NCI-H1436 treated with DMSO at 0.1 percent for 48 hours (cell line): ENCODE measurements around the gene ARHGAP25.

Experiments
- DNase-seq: peaks from one replicate; lab custom pipeline; 2025; lab: John Stamatoyannopoulos, UW

ARHGAP25 gene, protein sequence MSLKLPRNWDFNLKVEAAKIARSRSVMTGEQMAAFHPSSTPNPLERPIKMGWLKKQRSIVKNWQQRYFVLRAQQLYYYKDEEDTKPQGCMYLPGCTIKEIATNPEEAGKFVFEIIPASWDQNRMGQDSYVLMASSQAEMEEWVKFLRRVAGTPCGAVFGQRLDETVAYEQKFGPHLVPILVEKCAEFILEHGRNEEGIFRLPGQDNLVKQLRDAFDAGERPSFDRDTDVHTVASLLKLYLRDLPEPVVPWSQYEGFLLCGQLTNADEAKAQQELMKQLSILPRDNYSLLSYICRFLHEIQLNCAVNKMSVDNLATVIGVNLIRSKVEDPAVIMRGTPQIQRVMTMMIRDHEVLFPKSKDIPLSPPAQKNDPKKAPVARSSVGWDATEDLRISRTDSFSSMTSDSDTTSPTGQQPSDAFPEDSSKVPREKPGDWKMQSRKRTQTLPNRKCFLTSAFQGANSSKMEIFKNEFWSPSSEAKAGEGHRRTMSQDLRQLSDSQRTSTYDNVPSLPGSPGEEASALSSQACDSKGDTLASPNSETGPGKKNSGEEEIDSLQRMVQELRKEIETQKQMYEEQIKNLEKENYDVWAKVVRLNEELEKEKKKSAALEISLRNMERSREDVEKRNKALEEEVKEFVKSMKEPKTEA

DNA sequence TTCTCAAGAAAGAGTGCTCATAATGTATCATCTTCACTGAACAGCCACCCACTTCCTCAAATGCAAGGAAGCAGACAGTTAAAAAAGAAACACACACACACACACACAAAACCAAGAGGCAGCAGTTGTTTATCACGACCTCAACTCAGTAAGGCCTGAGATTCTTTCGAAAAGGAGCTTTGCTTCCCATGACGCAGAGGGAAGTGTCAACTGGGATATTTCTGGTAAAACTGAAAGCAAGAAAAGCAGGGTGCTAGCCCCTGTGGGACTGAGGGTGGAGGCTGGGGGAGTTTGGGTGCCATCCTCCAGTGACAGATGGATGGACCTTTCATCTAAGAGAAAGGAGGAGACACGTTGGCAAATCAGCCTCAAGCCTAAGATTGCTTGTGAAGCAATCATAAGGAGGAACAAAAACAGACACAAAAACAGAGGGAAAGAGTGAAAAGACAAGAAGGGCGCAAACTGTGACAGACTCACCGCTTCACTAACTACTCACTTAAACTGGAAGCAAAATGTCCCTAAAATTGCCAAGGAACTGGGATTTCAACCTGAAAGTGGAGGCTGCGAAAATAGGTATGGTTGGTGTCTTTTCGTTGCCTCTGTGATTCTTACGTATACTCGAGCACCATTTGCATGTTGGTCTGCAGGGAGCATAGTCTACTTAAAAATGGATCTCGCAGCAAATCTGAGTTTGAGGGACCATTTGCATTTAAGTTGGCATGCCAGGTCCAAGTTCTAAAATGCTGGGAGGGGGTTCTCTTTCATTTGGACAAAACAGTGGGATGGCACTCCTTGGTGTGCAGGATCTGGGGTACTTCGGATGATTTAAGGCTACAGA is at the start of gene ARHGAP25:
Gene ARHGAP25 (plus strand): TSS at position 124 of the 838 bp plus-strand sequence. CDS start 389 bp downstream, at position 513.
- no peak for DNase-seq

DNA sequence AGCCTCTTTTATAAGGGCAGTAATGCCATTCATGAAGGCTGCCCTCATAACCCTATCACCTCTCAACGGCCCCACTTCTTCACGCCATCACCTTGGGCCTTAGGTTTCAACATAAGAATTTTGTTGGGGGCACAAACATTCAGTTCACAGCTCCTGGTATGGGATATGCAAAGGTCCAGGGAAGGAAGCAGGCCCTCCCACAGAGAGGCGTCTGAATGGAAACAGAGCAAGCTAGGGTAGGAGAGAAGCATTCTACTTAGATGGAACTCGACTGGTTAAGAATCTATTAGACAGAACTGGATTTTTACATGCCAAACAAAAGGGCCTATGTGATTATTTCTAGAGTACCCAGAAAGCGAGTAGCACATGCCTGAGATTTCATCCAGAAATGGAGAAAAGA is 48.4 kb upstream of the ARHGAP25 start:
- no peak for DNase-seq

GRCh38 chr2:68687018-68687417 is 47.6 kb upstream of the ARHGAP25 start:
- no peak for DNase-seq

GRCh38 chr2:68689553-68690537 is 44.8 kb upstream of the ARHGAP25 start:
- no peak for DNase-seq

DNA sequence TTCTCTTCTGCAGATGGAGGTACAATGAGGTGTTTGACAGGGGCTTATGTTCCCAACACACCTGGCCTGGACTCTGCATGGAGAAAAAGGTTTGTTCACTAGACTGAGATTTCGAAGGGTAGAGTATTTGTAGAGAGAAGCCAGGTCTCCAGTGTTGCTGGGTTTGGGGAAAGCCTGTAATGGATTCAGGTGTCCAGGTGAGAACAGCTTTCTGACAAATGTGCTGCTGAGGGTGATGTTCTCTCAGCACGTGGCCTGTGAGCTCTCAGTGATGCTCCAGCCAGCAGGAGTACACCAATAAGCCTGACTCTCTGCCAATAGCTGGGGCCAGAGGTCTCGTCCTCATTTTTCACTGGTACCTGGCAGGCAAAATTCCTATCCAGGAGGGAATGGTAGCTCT is 43.8 kb upstream of the ARHGAP25 start:
- DNase-seq: no peak

- no peak for DNase-seq
Observed at GRCh38 chr2:68692511-68692910, 42.1 kb upstream of the ARHGAP25 start.

- DNase-seq: no peak
Observed at GRCh38 chr2:68693951-68694350, 40.7 kb upstream of the ARHGAP25 start.

GRCh38 chr2:68695971-68696370 is 38.6 kb upstream of the ARHGAP25 start:
- no peak for DNase-seq

DNA sequence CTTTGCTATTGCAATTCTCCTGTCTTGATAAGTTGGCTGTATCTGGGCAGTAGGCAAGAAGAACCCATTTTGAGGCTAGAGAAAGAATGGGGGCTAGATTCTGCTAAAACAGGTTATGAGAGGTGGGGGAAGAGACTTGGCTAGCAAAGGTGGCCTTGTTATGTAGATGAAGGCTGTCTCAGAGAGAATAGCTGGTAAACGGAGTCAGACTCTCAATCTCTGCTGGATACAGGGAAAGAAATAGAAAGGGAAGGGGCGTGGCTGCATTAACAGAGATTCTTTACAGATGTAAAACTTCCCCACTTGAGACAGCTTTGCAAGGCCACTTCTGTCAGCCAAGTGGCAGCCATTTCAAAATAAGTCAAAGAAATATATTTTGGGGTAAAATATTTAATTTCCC is 38.1 kb upstream of the ARHGAP25 start:
- DNase-seq: no peak

GRCh38 chr2:68698567-68699377 is 35.8 kb upstream of the ARHGAP25 start:
- DNase-seq: peak; percentile 91

- no peak for DNase-seq
Observed at GRCh38 chr2:68700560-68700959, 34.1 kb upstream of the ARHGAP25 start.

DNA sequence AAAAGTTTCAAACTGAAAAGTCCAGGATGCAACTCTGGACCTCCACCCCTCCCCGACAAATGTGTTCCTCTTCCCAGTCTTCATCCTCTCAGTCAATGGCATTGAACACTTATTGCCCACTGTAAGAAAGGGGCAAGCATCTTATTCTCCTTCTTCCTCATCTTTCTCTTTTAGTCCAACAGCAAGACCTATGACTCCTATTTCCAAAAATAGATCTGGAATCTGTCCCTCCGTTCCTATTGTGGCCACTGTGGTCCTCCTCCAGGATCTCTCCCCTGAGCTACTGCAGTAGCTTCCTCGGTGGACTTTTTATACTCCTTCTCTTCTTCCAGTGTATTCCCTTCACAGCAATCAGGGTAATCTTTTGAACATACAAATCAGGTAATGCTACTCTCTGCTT is 28.0 kb upstream of the ARHGAP25 start:
- DNase-seq: no peak

GRCh38 chr2:68708629-68709028 is 26.0 kb upstream of the ARHGAP25 start:
- no peak for DNase-seq

- no peak for DNase-seq
Observed at GRCh38 chr2:68709421-68709911, 25.1 kb upstream of the ARHGAP25 start.

DNA sequence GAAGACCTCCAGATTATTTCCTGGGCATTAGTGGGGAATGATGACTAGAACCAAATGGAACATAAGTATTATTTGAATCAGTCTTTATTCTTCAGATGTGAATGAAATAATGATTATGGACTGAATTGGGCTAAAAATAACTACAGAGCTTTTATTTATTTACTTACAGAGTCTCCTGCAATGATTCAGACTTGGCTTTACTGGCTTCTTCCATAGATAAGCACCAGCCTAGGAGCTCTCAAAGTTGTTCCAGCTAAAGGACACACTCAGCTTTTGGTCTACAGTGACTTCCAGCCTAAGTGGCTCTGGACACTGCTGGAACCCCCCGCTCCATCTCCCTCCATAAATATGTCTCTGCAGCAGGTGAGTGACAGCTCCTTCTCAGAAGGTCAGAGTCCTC is 24.3 kb upstream of the ARHGAP25 start:
- DNase-seq: no peak

DNA sequence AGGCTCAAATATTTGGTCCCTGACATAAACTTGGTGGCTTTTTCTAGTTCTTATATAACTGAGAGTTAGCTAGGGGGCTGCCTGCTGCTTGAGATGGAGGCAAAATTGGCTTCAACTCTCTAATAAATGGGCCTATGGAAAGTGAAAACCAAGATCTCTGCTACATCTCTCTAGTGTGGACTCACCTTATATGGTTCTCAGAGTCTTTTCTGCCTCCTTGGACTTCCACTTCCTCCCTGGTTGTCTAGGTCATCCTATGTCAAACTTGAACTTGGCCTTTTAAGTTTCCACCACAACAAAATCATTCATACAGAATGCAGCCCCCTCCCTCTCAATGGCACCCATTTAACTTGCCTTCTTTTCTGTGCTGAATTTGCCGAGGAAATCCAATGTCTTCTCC is 23.9 kb upstream of the ARHGAP25 start:
- no peak for DNase-seq

GRCh38 chr2:68714866-68715265 is 19.7 kb upstream of the ARHGAP25 start:
- no peak for DNase-seq

GRCh38 chr2:68715353-68716041 is 19.1 kb upstream of the ARHGAP25 start:
- DNase-seq: no peak

DNA sequence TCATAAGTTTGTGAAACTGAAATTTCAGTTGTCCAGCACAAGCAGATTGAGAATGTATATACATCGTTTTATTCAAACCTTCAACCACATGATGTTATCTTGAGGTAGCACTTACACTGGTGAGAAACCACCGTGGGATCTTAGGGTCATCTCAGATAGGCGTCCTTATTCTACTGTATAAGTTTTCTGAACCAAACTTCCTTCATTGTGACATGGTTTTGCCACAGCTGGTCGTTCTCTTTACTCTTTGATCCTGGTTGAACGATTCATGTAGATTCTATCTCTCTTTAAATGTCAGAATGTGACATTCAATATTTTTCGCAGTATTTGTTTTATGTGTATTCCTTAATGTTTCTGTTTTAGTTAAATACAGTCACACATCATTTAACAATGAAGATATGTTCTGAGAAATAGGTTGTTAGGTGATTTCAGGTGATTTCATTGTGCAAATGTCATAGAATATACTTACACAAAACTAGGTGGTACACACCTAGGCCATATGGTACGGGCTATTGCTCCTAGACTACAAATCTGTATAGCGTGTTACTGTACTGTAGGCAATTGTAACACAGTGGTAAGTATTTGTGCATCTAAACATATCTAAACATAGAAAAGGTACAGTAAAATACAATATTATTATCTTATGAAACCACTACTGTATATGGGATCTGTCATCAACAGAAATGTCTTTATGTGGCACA is 17.9 kb upstream of the ARHGAP25 start:
- DNase-seq: no peak
